Measurements from ENCODE around the gene GET3. TPM values are rescaled to one million over a fixed set of nuclear protein-coding genes. Genes with fewer than 3 reads are reported as not detected.
A peak's percentile ranks its signal among the peaks of the same experiment; 100 is the strongest.
"Not testable (repeated sequence)": the region's sequence is repeated elsewhere in the genome, so short reads cannot be mapped to it uniquely, and the experiment has no call there.

The GET3 gene
- total RNA-seq, 1 experiment from 2014 or later: 316 TPM

DNA sequence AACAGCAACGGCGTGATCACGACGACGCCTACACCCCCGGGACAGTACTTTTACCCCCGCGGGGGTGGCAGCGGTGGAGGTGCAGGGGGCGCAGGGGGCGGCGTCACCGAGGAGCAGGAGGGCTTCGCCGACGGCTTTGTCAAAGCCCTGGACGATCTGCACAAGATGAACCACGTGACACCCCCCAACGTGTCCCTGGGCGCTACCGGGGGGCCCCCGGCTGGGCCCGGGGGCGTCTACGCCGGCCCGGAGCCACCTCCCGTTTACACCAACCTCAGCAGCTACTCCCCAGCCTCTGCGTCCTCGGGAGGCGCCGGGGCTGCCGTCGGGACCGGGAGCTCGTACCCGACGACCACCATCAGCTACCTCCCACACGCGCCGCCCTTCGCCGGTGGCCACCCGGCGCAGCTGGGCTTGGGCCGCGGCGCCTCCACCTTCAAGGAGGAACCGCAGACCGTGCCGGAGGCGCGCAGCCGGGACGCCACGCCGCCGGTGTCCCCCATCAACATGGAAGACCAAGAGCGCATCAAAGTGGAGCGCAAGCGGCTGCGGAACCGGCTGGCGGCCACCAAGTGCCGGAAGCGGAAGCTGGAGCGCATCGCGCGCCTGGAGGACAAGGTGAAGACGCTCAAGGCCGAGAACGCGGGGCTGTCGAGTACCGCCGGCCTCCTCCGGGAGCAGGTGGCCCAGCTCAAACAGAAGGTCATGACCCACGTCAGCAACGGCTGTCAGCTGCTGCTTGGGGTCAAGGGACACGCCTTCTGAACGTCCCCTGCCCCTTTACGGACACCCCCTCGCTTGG lies 55.0 kb downstream of the GET3 start:
- no peaks in the 10 kb centered on the region for H3K9me3 ChIP-seq
- no peaks in the 10 kb centered on the region for H3K27me3 ChIP-seq
- peaks cover 16% of the 10 kb centered on the region for H3K36me3 ChIP-seq
- peak; percentile 85 for DNase-seq
- peak overlapping the region; percentile 89 for H3K4me3 ChIP-seq

DNA sequence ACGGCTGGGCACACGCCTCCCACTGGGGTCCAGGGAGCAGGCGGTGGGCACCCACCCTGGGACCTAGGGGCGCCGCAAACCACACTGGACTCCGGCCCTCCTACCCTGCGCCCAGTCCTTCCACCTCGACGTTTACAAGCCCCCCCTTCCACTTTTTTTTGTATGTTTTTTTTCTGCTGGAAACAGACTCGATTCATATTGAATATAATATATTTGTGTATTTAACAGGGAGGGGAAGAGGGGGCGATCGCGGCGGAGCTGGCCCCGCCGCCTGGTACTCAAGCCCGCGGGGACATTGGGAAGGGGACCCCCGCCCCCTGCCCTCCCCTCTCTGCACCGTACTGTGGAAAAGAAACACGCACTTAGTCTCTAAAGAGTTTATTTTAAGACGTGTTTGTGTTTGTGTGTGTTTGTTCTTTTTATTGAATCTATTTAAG lies 55.6 kb downstream of the GET3 start:
- DNase-seq: no peak
- Histone ChIP-seq H3K4me3 (peak overlapping the region; percentile 89), H3K36me3 (peaks cover 16% of the 10 kb centered on the region), H3K9me3 (no peaks in the 10 kb centered on the region), H3K27me3 (no peaks in the 10 kb centered on the region)

DNA sequence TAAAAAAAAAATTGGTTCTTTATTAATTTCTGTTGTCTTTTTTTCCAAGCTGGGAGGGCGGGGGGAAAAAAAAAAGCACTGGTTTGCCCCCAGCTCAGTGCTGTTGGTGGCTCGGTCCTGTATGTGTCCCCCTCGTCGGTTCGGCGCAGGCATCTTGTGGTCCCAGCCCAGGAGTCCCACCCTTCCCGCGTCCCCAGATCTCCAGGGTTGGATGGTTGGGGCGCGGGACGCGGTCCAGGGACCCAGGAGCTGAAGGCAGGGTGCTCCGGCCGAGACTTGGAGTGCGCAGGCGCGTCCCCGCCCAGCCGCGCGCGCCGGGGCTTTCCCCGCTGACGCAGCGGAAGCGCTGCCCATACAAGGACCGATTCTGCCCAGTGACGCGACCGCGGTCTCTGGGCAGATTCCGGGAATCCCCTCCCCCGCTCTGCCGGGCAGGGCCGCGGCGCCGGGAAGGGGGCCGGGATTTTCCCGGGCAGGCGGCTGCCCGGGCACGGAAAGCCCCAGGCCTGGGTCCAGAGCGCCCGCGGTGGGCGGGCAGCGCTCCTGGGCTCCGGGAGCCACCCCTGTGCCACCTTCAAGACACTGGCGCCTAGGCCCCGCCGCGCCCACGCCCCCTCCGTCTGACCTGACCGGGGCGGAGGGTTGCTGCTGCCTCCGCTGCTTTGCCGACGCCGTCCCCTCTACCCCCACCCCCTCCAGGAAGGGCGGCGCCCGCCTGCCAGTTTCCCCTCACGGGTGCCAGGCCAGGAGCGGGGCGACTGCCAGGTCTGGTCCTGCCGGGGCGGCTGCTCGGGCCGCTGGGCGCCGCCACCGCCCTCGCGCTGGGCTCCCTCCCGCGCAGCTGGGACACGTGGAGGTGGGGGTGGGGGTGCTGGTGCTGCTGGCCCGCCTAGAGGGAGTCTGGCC lies 56.2 kb downstream of the GET3 start:
- Histone ChIP-seq H3K27me3 (no peaks in the 10 kb centered on the region), H3K9me3 (no peaks in the 10 kb centered on the region), H3K4me3 (peak overlapping the region; percentile 89), H3K36me3 (peaks cover 16% of the 10 kb centered on the region)
- DNase-seq: peak; percentile 100

DNA sequence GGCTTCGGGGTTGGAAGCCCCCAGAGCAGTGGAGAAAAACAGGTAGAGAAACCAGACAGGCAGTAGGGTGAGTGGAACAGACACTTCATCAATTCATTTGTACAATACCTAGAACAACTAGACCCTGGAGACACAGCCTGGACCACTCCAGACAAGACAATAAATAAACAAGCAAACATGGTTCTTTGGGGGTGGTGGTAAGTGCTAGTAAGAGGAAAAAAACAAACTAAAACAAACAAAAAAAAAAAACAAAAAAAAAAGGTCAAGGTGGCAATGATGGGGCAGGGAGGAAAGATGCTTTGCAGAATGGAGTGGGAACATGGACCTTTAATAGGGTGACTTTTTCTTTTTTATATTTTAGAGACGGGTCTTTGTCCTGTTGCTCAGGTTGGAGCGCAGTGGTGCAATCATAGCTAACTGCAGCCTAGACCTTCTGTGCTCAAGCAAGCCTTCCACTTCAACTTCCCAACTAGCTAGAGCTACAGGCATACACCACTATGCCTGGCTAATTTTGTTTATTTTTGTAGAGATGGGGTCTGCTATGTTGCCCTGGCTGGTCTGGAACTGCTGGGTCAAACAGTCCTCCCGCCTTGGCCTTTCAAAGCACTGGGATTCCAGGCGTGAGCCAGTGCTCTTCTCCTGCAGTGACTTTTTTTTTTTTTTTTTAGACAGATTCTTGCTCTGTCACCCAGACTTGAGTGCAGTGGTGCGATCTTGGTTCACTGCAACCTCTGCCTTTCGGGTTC lies 57.1 kb downstream of the GET3 start:
- Histone ChIP-seq H3K27me3 (no peaks in the 10 kb centered on the region), H3K36me3 (peaks cover 16% of the 10 kb centered on the region), H3K4me3 (peak overlapping the region; percentile 89), H3K9me3 (no peaks in the 10 kb centered on the region)
- DNase-seq: no peak

DNA sequence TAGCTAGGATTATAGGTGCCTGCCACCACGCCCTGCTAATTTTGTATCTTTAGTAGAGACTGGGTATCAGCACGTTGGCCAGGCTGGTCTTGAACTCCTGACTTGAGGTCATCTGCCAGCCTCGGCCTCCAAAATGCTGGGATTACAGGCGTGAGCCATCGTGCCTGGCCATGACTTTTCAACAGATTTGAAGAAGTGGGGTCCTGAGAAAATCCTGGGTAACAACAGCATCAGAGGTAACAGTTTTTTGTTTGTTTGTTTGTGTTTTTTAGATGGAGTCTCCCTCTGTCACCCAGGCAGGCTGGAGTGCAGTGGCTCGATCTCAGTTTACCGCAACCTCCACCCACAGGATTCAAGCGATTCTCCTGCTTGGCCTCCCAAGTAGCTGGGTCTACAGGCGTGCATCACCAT lies 57.7 kb downstream of the GET3 start:
- Histone ChIP-seq H3K4me3 (no peak overlapping the region), H3K36me3 (peaks cover 22% of the 10 kb centered on the region), H3K9me3 (no peaks in the 10 kb centered on the region), H3K27me3 (no peaks in the 10 kb centered on the region)
- no peak for DNase-seq

DNA sequence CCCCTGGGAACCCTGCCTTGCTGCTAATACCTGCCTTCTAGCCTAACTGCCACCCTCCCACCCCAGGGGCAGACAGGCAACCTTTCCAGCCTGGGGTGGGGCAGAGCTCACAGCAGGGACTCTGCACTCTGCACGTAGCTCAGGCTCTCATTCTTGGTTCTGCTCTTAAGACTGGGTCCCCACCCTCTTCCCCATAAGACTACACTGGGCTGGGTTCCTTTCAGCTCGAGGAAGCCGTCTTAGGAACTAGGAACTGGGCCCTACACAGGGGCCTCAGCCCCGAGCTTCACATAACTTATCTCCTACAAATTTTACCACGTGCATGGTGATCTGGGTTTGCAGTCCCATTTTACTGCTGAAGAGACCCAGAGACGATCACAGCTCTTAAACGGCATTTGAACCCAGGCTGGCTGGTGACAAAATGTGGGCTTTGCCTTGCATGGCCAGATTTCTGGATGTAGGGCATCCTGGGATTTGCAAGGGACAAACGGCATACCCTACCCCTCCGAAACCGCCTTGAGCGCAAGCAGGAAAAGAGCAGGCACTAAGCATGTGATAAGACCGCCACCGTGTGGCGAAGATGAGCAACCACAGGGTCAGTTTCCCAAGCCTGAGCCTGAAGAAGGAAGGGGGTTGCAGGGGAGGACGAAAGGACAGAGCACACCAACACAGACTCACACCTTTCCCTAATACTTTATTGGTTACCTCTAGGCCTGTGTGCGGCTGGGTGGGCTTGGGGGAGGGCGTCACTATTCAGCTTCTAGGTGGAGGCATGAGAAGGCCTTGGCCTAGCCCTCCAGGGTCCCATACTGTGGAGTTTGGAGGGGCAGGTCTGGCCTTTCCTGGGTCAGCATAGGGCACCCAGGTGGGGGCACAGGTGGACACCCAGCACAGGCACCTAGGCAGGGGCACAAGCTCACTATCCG lies 59.1 kb downstream of the GET3 start:
- Histone ChIP-seq H3K9me3 (no peaks in the 10 kb centered on the region), H3K36me3 (peaks cover 33% of the 10 kb centered on the region), H3K4me3 (no peak overlapping the region), H3K27me3 (no peaks in the 10 kb centered on the region)
- peak; percentile 81 for DNase-seq

DNA sequence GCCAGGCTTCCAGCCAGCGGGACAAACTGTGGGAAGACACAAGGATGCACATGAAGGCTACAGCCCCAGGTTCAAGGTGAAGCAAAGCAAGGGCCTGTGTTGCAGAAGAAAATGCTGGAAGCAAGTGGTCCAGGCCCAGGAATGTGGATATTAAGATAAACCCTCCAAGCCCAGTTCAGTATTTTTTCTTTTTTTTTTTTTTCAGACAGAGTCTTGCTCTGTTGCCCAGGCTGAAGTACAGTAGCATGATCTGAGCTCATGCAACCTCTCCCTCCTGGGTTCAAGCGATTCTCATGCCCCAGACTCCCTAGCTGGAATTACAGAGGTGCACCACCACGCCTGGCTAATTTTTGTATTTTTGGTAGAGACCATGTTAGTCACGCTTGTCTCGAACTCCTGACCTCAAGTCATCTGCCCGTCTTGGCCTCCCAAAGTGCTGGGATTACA lies 59.9 kb downstream of the GET3 start:
- H3K4me3 ChIP-seq: no peak overlapping the region
- DNase-seq: no peak
- H3K27me3 ChIP-seq: no peaks in the 10 kb centered on the region
- H3K9me3 ChIP-seq: no peaks in the 10 kb centered on the region
- peaks cover 29% of the 10 kb centered on the region for H3K36me3 ChIP-seq

DNA sequence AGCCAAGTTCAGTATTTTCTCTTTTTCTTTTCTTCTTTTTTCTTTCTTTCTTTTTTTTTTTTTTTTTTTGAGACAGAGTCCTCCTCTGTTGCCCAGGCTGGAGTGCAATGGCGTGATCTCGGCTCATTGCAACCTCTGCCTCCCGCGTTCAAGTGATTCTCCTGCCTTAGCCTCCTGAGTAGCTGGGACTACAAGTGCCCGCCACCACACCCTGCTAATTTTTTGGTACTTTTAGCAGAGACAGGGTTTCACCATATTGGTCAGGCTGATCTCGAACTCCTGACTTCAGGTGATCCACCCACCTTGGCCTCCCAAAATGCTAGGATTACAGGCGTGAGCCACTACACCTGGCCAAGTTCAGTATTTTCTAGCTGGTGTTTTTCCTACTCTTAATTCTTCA lies 60.3 kb downstream of the GET3 start:
- H3K4me3 ChIP-seq, H3K27me3 ChIP-seq, DNase-seq, H3K9me3 ChIP-seq: not testable (repeated sequence)
- peaks cover 25% of the 10 kb centered on the region for H3K36me3 ChIP-seq

Other genes with a start within 250 kb of the GET3 start
- 2.0 and 6.4 TPM in 2 replicates for gene ZNF564, start 186.0 kb upstream of the GET3 start, total RNA-seq (2014; rRNA removed; shearing (Covaris generic); ENCODE audit: low replicate concordance)
- 4.3 and 5.4 TPM in 2 replicates for gene ZNF490, start 126.7 kb upstream of the GET3 start, total RNA-seq (2014; rRNA removed; shearing (Covaris generic); ENCODE audit: low replicate concordance)
- 11.7 and 13.6 TPM in 2 replicates for gene ZNF791, start 126.6 kb upstream of the GET3 start, total RNA-seq (2014; rRNA removed; shearing (Covaris generic); ENCODE audit: low replicate concordance)
- 37.5 and 91.0 TPM in 2 replicates for gene MAN2B1, start 70.8 kb upstream of the GET3 start, total RNA-seq (2014; rRNA removed; shearing (Covaris generic); ENCODE audit: low replicate concordance)
- gene WDR83, start 70.7 kb upstream of the GET3 start, total RNA-seq (2014; rRNA removed; shearing (Covaris generic); ENCODE audit: low replicate concordance): 9.9 and 18.8 TPM in 2 replicates
- 127 and 140 TPM in 2 replicates for gene DHPS, start 55.6 kb upstream of the GET3 start, total RNA-seq (2014; rRNA removed; shearing (Covaris generic); ENCODE audit: low replicate concordance)
- gene GNG14, start 49.5 kb upstream of the GET3 start, total RNA-seq (2014; rRNA removed; shearing (Covaris generic); ENCODE audit: low replicate concordance): not detected in 2 replicates
- 31.3 and 46.1 TPM in 2 replicates for gene FBXW9, start 40.9 kb upstream of the GET3 start, total RNA-seq (2014; rRNA removed; shearing (Covaris generic); ENCODE audit: low replicate concordance)
- gene TNPO2, start 13.6 kb upstream of the GET3 start, total RNA-seq (2014; rRNA removed; shearing (Covaris generic); ENCODE audit: low replicate concordance): 83.5 and 84.5 TPM in 2 replicates
- gene TRIR, start 2.8 kb upstream of the GET3 start, total RNA-seq (2014; rRNA removed; shearing (Covaris generic); ENCODE audit: low replicate concordance): 816 and 999 TPM in 2 replicates
- gene BEST2, start 14.3 kb downstream of the GET3 start, total RNA-seq (2014; rRNA removed; shearing (Covaris generic); ENCODE audit: low replicate concordance): 0.30 TPM in 1 of 2 replicates, not detected in the other
- gene HOOK2, start 38.1 kb downstream of the GET3 start, total RNA-seq (2014; rRNA removed; shearing (Covaris generic); ENCODE audit: low replicate concordance): 23.1 and 48.2 TPM in 2 replicates
- gene JUNB, start 54.0 kb downstream of the GET3 start, total RNA-seq (2014; rRNA removed; shearing (Covaris generic); ENCODE audit: low replicate concordance): 82.5 and 125 TPM in 2 replicates
- gene PRDX2, start 64.3 kb downstream of the GET3 start, total RNA-seq (2014; rRNA removed; shearing (Covaris generic); ENCODE audit: low replicate concordance): 279 and 325 TPM in 2 replicates
- gene THSD8, start 64.6 kb downstream of the GET3 start, total RNA-seq (2014; rRNA removed; shearing (Covaris generic); ENCODE audit: low replicate concordance): 0.99 TPM in 1 of 2 replicates, not detected in the other
- gene RNASEH2A, start 69.1 kb downstream of the GET3 start, total RNA-seq (2014; rRNA removed; shearing (Covaris generic); ENCODE audit: low replicate concordance): 153 and 219 TPM in 2 replicates
- gene RTBDN, start 97.1 kb downstream of the GET3 start, total RNA-seq (2014; rRNA removed; shearing (Covaris generic); ENCODE audit: low replicate concordance): 0.95 TPM in 1 of 2 replicates, not detected in the other
- gene MAST1, start 101.0 kb downstream of the GET3 start, total RNA-seq (2014; rRNA removed; shearing (Covaris generic); ENCODE audit: low replicate concordance): 3.4 and 9.8 TPM in 2 replicates
- gene DNASE2, start 144.0 kb downstream of the GET3 start, total RNA-seq (2014; rRNA removed; shearing (Covaris generic); ENCODE audit: low replicate concordance): 23.1 and 38.1 TPM in 2 replicates
- not detected in 2 replicates for gene KLF1, start 149.7 kb downstream of the GET3 start, total RNA-seq (2014; rRNA removed; shearing (Covaris generic); ENCODE audit: low replicate concordance)
- gene GCDH, start 153.7 kb downstream of the GET3 start, total RNA-seq (2014; rRNA removed; shearing (Covaris generic); ENCODE audit: low replicate concordance): 44.1 and 86.8 TPM in 2 replicates
- gene SYCE2, start 181.8 kb downstream of the GET3 start, total RNA-seq (2014; rRNA removed; shearing (Covaris generic); ENCODE audit: low replicate concordance): 1.7 and 2.4 TPM in 2 replicates
- 184 and 410 TPM in 2 replicates for gene FARSA, start 196.2 kb downstream of the GET3 start, total RNA-seq (2014; rRNA removed; shearing (Covaris generic); ENCODE audit: low replicate concordance)
- 1,902 and 1,921 TPM in 2 replicates for gene CALR, start 201.1 kb downstream of the GET3 start, total RNA-seq (2014; rRNA removed; shearing (Covaris generic); ENCODE audit: low replicate concordance)
- 211 and 354 TPM in 2 replicates for gene RAD23A, start 208.4 kb downstream of the GET3 start, total RNA-seq (2014; rRNA removed; shearing (Covaris generic); ENCODE audit: low replicate concordance)
- 225 and 240 TPM in 2 replicates for gene GADD45GIP1, start 219.7 kb downstream of the GET3 start, total RNA-seq (2014; rRNA removed; shearing (Covaris generic); ENCODE audit: low replicate concordance)
- gene DAND5, start 232.1 kb downstream of the GET3 start, total RNA-seq (2014; rRNA removed; shearing (Covaris generic); ENCODE audit: low replicate concordance): 0.33 and 1.2 TPM in 2 replicates